ENCODE results near the gene PSMD3.

- TF ChIP-seq EP300 (IDR thresholded peaks at IDR 0.05; ENCODE audit: borderline replicate concordance) (no peak), YY1 (IDR thresholded peaks at IDR 0.05; ENCODE audit: low read depth) (no peak), TAF1 (IDR thresholded peaks at IDR 0.05; ENCODE audit: low read depth) (no peak), NFIC (IDR thresholded peaks at IDR 0.05) (no peak), MAX (IDR thresholded peaks at IDR 0.05) (no peak), REST (IDR thresholded peaks at IDR 0.05; ENCODE audit: low read depth) (no peak), CEBPB (IDR thresholded peaks at IDR 0.05) (no peak), RAD21 (IDR thresholded peaks at IDR 0.05; ENCODE audit: low read depth) (no peak), TCF12 (IDR thresholded peaks at IDR 0.05; ENCODE audit: low read depth) (no peak), TEAD4 (IDR thresholded peaks at IDR 0.05) (no peak), USF1 (IDR thresholded peaks at IDR 0.05) (no peak), FOXM1 (IDR thresholded peaks at IDR 0.05; ENCODE audit: borderline replicate concordance, low read depth) (no peak)
Measured at GRCh38 chr17:39969375-39969774, 11.2 kb upstream of the PSMD3 start.

All from Ishikawa (cell line).